ENCODE measurements around the gene EMP3.
"Not testable (repeated sequence)": the region's sequence is repeated elsewhere in the genome, so short reads cannot be mapped to it uniquely, and the experiment has no call there.

DNA sequence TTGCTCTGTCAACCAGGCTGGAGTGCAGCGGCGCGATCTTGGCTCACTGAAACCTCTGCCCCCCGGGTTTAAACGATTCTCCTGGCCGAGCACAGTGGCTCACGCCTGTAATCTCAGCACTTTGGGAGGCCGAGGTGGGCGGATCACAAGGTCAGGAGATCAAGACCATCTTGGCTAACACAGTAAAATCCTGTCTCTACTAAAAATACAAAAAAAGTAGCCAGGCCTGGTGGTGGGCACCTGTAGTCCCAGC is 7.7 kb upstream of the EMP3 start:
- TF ChIP-seq MAZ (IDR thresholded peaks at IDR 0.05; ENCODE audit: borderline replicate concordance, low read depth, low read length); MAZ (CRISPR knock-in tag; IDR thresholded peaks at IDR 0.05; ENCODE audit: low read depth); CREB3 (CRISPR knock-in tag; IDR thresholded peaks at IDR 0.05); SP1 (IDR thresholded peaks at IDR 0.05); SP1 (CRISPR knock-in tag; IDR thresholded peaks at IDR 0.05); PRDM15 (CRISPR knock-in tag; IDR thresholded peaks at IDR 0.05); EHMT2 (IDR thresholded peaks at IDR 0.05; ENCODE audit: borderline replicate concordance, low read depth, low read length); FOXA1 (IDR thresholded peaks at IDR 0.05); FOXA1 (CRISPR knock-in tag; IDR thresholded peaks at IDR 0.05); ZNF354B (CRISPR knock-in tag; IDR thresholded peaks at IDR 0.05); CEBPG (CRISPR knock-in tag; IDR thresholded peaks at IDR 0.05): not testable (repeated sequence)
- TF ChIP-seq, protein P1, sequence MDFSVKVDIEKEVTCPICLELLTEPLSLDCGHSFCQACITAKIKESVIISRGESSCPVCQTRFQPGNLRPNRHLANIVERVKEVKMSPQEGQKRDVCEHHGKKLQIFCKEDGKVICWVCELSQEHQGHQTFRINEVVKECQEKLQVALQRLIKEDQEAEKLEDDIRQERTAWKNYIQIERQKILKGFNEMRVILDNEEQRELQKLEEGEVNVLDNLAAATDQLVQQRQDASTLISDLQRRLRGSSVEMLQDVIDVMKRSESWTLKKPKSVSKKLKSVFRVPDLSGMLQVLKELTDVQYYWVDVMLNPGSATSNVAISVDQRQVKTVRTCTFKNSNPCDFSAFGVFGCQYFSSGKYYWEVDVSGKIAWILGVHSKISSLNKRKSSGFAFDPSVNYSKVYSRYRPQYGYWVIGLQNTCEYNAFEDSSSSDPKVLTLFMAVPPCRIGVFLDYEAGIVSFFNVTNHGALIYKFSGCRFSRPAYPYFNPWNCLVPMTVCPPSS (IDR thresholded peaks at IDR 0.05) = not testable (repeated sequence)
- TF ChIP-seq, protein P2, sequence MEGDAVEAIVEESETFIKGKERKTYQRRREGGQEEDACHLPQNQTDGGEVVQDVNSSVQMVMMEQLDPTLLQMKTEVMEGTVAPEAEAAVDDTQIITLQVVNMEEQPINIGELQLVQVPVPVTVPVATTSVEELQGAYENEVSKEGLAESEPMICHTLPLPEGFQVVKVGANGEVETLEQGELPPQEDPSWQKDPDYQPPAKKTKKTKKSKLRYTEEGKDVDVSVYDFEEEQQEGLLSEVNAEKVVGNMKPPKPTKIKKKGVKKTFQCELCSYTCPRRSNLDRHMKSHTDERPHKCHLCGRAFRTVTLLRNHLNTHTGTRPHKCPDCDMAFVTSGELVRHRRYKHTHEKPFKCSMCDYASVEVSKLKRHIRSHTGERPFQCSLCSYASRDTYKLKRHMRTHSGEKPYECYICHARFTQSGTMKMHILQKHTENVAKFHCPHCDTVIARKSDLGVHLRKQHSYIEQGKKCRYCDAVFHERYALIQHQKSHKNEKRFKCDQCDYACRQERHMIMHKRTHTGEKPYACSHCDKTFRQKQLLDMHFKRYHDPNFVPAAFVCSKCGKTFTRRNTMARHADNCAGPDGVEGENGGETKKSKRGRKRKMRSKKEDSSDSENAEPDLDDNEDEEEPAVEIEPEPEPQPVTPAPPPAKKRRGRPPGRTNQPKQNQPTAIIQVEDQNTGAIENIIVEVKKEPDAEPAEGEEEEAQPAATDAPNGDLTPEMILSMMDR (CRISPR knock-in tag; IDR thresholded peaks at IDR 0.05) = not testable (repeated sequence)
